Gastroesophageal sphincter (tissue), 3 donors: ENCODE results near the gene JAK3.
"Not testable (repeated sequence)": the region's sequence is repeated elsewhere in the genome, so short reads cannot be mapped to it uniquely, and the experiment has no call there.

Source experiments
- CTCF ChIP-seq, 4 experiments: fragments of 200-600 bp in 2 of 4; fragments of 450-650 bp in 2 of 4; sonication (generic) in 1 of 4; IDR thresholded peaks; one replicate each; pipeline ENCODE4 v1.5.1; 2017 to 2019; ENCODE audit warnings: antibody characterized with exemption in 4 of 4, mild to moderate bottlenecking in 2 of 4, moderate library complexity in 2 of 4
- POLR2A ChIP-seq, 2 donors: fragments of 450-650 bp; IDR thresholded peaks; one replicate each; pipeline ENCODE4 v1.6.1; 2017; ENCODE audit warnings: antibody characterized with exemption in 2 of 2, mild to moderate bottlenecking in 2 of 2, moderate library complexity in 1 of 2

DNA sequence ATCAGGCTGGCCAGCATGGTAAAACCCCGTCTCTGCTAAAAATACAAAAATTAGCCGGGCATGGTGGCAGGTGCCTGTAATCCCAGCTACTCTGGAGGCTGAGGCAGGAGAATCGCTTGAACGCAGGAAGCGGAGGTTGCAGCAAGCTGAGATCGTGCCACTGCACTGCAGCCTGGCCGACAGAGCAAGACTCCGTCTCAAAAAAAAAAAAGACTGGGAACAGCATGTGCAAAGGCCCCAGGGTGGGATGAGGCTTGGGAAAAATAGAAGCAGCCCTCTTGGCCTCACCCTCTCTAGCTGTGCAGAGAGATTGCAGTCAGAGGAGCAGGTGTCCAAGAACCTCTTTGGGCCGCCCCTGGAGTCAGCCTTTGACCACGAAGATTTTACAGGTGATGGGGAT lies 69.9 kb downstream of the JAK3 start:
- not testable (repeated sequence) for TF ChIP-seq CTCF, POLR2A (IDR thresholded peaks at IDR 0.05)
